ENCODE data around the gene ACRV1. TPM values are rescaled to one million over a fixed set of nuclear protein-coding genes. Genes with fewer than 3 reads are reported as not detected.
A peak's percentile ranks its signal among the peaks of the same experiment; 100 is the strongest.

Gene ACRV1
- total RNA-seq, 1 donor from 2014 or later: not detected

GRCh38 chr11:125625630-125626287 is 54.9 kb downstream of the ACRV1 start:
- H3K36me3 ChIP-seq (ENCODE audit: control insufficient read depth, insufficient read depth, low read length): no peaks in the 10 kb centered on the region
- FAIRE-seq (no peak), DNase-seq (ENCODE audit: low read depth) (peak; percentile 77)
- no peak for TF ChIP-seq CTCF (IDR thresholded peaks at IDR 0.05; ENCODE audit: insufficient read depth, low read length, severe bottlenecking)
- peak overlapping the region; percentile 72 for H3K4me3 ChIP-seq (ENCODE audit: low read depth, low read length)
- H3K27me3 ChIP-seq (ENCODE audit: control insufficient read depth, insufficient read depth, low read length): no peaks in the 10 kb centered on the region

- H3K4me3 ChIP-seq (ENCODE audit: low read depth, low read length): peak overlapping the region; percentile 72
- no peaks in the 10 kb centered on the region for H3K27me3 ChIP-seq (ENCODE audit: control insufficient read depth, insufficient read depth, low read length)
- FAIRE-seq (no peak), DNase-seq (ENCODE audit: low read depth) (no peak)
- no peak for TF ChIP-seq CTCF (IDR thresholded peaks at IDR 0.05; ENCODE audit: insufficient read depth, low read length, severe bottlenecking)
- no peaks in the 10 kb centered on the region for H3K36me3 ChIP-seq (ENCODE audit: control insufficient read depth, insufficient read depth, low read length)
Measured at GRCh38 chr11:125625225-125625629, 55.4 kb downstream of the ACRV1 start.

- FAIRE-seq (no peak), DNase-seq (ENCODE audit: low read depth) (no peak)
- Histone ChIP-seq H3K36me3 (ENCODE audit: control insufficient read depth, insufficient read depth, low read length) (peaks cover under 1% of the 10 kb centered on the region), H3K27me3 (ENCODE audit: control insufficient read depth, insufficient read depth, low read length) (no peaks in the 10 kb centered on the region), H3K4me3 (ENCODE audit: low read depth, low read length) (peak within 1 kb of the TSS; percentile 72)
- no peak for TF ChIP-seq CTCF (IDR thresholded peaks at IDR 0.05; ENCODE audit: insufficient read depth, low read length, severe bottlenecking)
Measured at GRCh38 chr11:125624756-125625213, 55.9 kb downstream of the ACRV1 start, which contains the start of gene CHEK1. Gene CHEK1, plus strand, starts transcription at chr11:125625163. Its CDS starts 1,606 bp downstream, at chr11:125626769.

GRCh38 chr11:125623064-125623463 is 57.6 kb downstream of the ACRV1 start:
- no peak for TF ChIP-seq CTCF (IDR thresholded peaks at IDR 0.05; ENCODE audit: insufficient read depth, low read length, severe bottlenecking)
- no peak for FAIRE-seq
- Histone ChIP-seq H3K4me3 (ENCODE audit: low read depth, low read length) (no peak overlapping the region), H3K36me3 (ENCODE audit: control insufficient read depth, insufficient read depth, low read length) (peaks cover 3% of the 10 kb centered on the region), H3K27me3 (ENCODE audit: control insufficient read depth, insufficient read depth, low read length) (no peaks in the 10 kb centered on the region)
- no peak for DNase-seq (ENCODE audit: low read depth)

- Histone ChIP-seq H3K4me3 (ENCODE audit: low read depth, low read length) (no peak overlapping the region), H3K36me3 (ENCODE audit: control insufficient read depth, insufficient read depth, low read length) (peaks cover 4% of the 10 kb centered on the region), H3K27me3 (ENCODE audit: control insufficient read depth, insufficient read depth, low read length) (no peaks in the 10 kb centered on the region)
- TF ChIP-seq CTCF (IDR thresholded peaks at IDR 0.05; ENCODE audit: insufficient read depth, low read length, severe bottlenecking): no peak
- DNase-seq (ENCODE audit: low read depth): peak; percentile 79
- FAIRE-seq: no peak
Measured at GRCh38 chr11:125621995-125622394, 58.7 kb downstream of the ACRV1 start.

Other genes with a start within 250 kb of the ACRV1 start
- gene FEZ1, start 184.6 kb downstream of the ACRV1 start, total RNA-seq: 111 and 112 TPM in 2 replicates
- 148 and 179 TPM in 2 replicates for gene EI24, start 111.4 kb downstream of the ACRV1 start, total RNA-seq
- 124 and 167 TPM in 2 replicates for gene STT3A, start 88.0 kb downstream of the ACRV1 start, total RNA-seq
- gene CHEK1, start 55.7 kb downstream of the ACRV1 start, total RNA-seq: 4.6 and 4.7 TPM in 2 replicates
- gene PATE1, start 65.4 kb upstream of the ACRV1 start, total RNA-seq: not detected in 2 replicates
- gene PATE2, start 98.0 kb upstream of the ACRV1 start, total RNA-seq: not detected in 2 replicates
- not detected in 2 replicates for gene PATE3, start 107.3 kb upstream of the ACRV1 start, total RNA-seq
- gene PATE4, start 152.5 kb upstream of the ACRV1 start, total RNA-seq: not detected in 2 replicates
- 2.9 and 3.5 TPM in 2 replicates for gene HYLS1, start 206.8 kb upstream of the ACRV1 start, total RNA-seq
- 11.6 and 19.5 TPM in 2 replicates for gene PUS3, start 222.4 kb upstream of the ACRV1 start, total RNA-seq
- gene DDX25, start 223.7 kb upstream of the ACRV1 start, total RNA-seq: not detected in 2 replicates